NCI-H2029 treated with DMSO at 0.1 percent for 48 hours (cell line): ENCODE measurements around the gene PPP4R1.
"Not testable (repeated sequence)": the region's sequence is repeated elsewhere in the genome, so short reads cannot be mapped to it uniquely, and the experiment has no call there.

Source experiments
- DNase-seq: peaks from one replicate; lab custom pipeline; 2025; lab: John Stamatoyannopoulos, UW

The PPP4R1 gene

DNA sequence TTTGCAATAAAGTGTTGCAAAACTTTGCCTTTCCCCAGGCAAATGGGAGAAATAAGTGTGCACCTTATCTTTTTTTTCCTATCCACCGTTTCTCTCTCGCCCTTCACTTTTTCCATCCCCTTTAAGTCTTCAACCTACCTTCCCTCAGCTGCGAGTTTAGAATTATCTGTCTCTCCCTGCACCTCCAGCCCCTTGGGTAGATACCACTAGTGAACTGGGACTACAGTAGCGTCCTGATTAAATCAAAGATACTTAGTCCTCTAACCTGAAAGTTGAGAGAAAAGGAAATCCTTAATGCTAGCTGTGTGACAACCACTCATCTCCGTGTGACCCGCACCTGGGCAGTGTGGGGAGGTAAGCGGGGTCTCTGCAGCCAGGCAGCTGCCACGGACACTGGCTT lies 16.1 kb upstream of the PPP4R1 start:
- DNase-seq: no peak

DNA sequence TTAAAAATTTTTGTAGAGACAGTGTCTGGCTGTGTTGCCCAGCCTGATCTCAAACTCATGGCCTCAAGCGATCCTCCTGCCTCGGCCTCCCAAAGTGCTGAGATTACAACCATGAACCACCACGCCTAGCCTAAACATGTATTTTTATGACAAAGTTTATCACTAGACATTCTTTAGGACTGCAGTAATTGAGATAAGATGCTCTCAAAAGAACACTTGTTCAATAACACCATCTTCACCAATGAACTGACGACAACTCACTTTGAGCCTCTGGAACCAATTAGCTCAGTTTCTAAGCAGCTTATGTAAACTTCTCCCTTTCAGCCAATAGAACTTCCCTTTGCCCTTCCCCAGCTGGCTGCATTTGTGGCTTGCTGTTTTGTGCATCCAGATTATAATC lies 15.3 kb upstream of the PPP4R1 start:
- no peak for DNase-seq

DNA sequence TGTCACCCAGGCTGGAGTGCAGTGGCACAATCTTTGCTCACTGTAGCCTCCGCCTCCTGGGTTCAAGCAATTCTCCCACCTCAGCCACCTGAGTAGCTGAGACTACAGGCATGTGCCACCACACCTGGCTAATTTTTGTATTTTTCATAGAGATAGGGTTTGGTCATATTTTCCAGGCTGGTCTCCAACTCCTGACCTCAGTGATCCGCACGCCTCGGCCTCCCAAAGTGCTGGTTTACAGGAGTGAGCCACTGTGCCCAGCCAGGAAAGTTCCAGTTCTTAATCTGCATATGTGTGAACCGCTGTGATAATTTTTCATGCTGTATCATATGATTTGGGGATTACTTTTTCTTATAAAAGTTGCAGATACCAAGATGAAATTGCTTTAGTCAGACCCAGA lies 14.6 kb upstream of the PPP4R1 start:
- DNase-seq: no peak

DNA sequence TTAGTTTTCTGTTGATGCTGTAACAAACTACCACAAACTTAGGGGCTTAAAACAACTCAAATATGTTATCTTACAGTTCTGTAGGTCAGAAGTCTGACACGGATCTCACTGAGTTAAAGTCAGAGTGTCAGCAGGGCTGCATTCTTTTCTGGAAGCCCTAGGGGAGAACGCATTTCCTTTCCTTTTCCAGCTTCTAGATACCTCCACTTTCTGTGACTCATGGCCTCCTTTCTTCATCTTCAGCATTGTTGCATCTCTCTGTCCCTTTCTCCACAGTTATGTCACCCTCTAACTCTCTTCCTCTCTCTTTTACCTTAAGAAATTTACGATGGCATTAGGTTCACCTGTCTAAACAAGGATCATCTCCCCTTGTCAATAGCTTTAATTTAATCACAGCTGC lies 13.3 kb upstream of the PPP4R1 start:
- DNase-seq: no peak

DNA sequence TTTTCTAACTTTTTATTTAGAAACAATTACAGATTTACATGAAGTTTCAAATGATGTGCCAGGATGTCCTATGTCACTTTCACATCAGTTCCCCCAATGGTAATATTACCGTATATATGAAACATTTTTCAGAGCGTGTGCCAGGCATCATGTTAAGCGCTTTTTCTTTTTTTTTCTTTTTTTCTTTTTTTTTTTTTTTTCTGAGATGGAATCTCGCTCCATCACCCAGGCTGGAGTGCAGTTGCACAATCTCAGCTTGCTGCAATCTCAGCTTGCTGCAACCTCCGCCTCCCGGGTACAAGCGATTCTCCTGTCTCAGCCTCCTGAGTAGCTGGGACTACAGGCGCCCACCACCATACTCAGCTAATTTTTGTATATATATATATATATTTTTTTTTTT lies 5.6 kb upstream of the PPP4R1 start:
- no peak for DNase-seq

DNA sequence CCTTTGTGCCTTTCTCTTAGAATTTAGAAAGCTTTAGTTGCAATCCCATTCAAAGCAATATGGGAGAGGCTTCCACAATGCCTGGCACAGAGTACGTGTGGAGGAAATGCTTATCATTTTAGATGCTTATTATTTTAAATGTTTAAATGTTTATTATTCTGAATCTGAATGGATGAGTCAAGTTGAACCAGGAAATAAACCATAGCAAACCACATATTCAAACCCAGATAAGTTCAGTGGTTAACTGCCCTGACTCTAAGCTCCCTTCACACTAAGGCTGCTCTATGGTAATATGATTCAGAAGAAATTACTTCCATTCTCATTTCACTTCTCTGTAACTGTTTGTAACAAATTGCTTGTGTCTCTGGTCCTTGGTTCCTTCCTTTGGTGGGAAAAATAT lies 5.2 kb upstream of the PPP4R1 start:
- no peak for DNase-seq

DNA sequence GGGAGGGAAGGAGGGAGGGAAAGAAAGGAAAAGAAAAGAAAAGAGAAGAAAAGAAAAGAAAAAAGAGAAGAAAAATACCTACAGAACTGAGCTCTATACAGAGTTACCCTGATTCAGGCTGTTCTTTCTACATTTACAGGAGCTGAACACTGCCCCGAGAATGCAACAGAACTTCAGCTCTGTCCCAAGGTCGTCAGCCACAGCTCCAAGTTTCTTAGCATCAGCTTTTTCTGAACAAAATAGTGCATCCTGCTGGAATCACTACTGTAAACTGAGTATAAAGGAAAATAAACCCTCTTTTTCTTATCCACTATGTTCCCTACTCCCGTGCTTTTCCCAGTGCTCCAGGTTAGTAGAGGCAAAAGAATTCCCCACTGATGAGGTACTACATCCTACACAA lies 4.7 kb upstream of the PPP4R1 start:
- DNase-seq: no peak

DNA sequence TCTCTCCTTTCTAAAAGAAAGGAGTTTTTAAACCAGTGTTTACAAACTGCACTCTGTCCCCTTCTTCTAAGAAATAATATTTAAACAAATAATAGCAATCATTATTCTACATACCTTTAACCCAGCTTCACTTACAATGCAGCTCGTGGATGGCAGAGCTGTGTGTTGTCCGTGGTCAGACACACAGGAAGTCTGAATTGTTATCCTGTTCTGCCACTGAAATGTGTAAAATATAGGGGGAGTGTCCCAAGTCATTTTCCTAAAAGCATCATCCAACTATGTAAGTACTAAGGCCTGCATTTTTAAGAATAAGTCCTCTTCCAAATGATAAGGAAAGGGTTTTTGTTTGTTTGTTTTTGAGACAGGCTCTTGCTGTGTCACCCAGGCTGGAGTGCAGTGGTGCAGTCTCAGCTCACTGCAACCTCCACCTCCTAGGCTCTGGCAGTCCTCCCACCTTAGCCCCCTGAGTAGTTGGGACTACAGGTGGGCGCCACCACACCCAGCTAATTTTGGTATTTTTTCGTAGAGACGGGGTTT lies 2.7 kb upstream of the PPP4R1 start:
- no peak for DNase-seq

DNA sequence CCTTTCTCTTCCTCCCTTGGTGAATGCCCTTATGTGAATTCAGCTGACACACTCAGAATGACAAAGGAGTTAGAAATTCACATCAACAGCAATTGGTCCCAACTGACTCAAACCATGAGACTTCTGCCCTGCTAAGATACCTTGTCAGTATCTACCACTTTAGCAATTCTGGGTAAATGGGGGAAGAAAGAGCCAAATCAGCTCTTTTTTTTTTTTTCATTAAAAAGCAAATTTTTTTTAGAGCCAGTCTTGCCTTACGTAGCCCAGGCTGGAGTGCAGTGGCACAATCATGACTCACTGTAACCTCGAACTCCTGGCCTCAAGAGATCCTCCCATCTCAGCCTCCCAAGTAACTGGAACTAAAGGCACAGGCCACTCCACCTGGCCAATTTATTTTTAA lies 1.7 kb upstream of the PPP4R1 start:
- DNase-seq: no peak

DNA sequence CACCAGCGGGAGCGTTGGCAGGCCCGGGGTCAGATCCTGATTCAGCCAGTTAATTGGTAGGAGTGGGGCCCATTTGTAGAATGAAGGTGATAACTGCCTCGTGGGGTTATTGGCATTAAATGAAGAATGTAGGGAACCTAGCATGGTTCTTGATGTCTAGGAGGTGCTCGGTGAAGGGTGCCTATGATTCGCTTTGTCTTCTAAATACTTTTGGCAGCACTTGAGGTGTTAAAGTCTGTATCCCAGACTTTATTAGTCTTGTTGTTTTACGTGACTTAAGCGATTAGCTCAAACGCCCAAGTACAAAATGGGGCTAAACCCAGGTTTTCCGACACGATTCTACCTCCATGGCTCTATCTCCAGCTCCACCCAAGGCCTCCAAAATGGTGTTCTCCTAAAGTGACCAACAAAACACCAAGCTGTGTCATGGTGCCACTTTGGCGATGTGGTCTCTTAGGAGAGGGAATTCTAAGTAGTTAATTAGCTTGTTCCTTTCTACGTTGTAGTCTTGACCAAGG lies 980 bp upstream of the PPP4R1 start:
- no peak for DNase-seq

DNA sequence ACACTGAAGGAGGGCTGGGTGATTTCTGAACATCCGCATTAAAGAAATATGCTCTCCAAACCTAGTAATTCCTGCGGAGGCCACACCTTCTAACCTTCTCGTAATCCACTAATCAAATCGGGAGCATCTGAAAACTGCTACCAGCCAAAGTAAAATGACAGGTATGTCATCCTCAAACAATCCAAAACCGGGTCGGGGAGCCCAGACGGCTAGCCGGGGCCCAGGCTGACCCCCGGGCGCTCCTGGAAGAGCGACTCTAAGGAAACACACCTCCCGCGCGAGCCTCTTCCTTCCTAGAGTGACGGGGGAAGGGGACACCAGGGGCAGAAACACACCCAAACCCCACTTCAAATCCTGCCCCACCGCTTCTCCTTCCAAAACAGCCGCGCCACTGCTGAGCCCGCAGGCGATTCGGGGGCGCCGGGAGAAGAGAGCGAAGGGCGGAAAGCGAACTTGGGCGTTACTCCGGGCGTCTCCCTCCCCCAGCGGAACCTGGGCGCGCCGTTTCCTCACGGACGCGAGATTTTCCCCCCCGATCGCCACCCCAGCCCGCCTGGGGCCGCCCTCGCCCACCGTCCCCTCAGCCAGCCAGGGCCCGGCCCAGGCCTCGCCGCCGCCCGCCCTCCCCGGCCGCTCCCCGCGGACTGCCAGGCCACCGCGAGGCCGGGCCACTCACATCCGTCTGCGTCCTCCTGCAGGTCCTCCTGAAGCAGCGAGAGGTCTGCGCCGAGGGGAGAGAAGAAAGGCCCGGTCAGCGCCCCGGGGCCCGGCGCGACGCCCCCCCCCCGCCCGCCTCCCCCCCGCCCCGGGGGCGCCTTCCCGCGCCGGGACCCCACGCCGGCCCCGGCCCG lies 584 bp downstream of the PPP4R1 start:
- DNase-seq: no peak

DNA sequence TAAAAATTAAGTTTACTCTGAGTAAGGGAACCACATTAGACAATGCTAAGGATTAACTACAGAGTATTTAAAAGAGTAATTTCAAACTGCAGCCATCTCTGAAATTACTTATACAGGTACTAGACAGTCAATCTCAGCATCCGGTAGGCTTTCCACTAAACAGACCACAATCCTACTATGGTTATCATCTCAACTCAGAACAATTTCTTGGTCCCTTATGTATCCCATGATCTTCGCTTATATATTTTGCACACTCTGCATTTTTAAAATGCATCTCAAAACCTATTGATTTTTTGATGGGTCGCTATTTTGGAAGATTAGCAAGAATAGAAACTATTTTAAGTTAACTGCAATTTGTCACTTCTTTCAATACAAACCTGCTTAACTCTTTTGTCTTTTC lies 1.4 kb downstream of the PPP4R1 start:
- no peak for DNase-seq

DNA sequence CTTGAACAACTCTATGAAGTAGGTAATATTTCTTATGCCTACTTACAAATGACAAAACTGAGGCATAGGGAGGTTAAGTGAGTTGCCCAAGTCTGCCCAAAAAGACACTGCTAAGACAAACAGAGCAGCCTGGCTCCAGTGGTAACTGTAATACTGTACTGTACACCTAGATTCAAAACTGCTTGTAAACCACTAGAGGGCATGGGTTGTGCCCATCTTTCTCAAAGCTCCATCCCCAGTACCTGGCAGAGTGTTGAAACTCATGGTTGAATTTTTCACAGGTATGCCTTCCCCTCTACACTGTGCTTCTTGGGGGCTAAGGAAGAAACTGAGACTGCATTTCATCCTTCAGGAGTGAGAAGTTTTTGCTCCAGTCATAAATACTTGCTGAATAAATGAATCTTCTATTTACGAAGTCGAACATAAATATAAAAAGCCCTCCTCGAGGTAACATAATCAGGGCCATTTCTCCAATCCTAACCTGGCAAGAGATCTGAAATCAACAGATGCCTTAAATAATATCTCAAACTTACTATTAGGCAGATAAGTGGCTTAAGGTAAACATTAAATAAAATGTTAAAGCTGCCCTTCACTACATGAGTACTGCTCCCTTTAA lies 2.0 kb downstream of the PPP4R1 start:
- peak; percentile 25 for DNase-seq

DNA sequence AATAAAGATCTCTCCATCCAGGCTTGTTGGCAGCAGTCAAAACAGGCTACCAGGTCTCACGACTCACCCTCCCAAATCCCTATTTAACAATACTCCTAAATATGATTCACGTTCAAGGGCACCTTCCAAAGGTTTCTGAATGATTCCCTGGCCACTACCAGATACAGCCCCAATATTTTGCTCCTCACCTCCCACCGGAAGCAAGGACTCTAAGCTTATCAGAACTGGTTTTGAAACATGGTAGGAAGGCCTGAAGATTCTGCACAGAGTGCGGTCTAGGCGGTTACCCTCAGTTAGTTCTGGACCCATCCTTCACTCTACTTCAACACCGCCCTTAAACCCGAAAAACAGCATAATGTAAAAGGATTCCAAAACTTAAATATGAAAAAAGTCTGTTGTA lies 5.2 kb downstream of the PPP4R1 start:
- DNase-seq: no peak

DNA sequence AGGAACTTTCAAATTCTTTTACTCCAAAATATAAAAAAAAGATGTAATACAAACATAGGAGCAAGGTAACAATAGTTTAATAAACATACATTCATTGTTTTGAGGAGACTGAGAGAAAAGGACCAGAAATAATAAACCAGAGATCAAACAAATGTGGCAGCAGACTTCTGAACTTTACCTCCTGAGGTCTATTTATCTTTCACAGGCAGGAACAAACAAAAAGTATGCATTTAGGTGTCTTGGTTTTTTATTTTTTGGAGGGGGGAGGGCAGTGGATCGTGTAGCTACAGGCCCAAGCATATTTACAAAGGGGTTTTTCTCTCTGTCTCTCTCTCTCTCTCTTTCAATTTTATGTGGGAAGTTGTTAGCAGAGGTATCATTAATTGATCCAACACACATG lies 5.6 kb downstream of the PPP4R1 start:
- no peak for DNase-seq

DNA sequence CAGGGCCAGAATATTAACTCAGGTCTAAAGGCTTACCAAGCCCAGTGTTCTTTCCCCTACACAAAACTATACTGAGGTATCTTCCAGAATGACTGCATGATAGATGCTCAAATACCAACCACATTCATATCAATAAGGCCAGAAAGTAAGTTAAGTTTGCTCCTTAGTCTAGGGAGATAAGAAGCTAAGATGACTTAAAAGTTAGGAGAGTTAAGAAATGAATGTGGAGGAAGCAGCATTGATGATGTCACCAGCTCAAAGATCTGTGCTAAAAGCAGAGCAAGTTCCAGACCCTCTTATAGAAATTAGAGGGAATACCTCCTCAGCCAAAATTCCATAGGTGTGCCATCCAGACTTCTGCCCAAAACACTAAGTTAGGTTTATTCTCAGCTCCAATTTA lies 6.1 kb downstream of the PPP4R1 start:
- no peak for DNase-seq

DNA sequence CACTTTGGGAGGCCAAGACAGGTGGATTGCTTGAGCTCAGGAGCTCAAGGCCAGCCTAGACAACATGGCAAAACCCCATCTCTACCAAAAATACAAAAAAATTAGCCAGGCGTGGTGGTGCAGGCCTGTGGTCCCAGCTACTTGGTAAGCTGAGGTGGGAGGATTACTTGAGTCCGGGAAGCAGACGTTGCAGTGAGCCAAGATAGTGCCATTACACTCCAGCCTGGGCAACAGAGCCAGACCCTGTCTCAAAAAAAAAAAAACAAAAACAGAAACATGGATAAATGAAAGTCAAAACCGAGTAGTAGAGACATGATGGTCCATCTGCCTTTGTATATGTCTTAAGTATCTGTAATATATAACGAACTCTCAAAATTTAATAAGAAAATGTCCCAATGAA lies 7.2 kb downstream of the PPP4R1 start:
- not testable (repeated sequence) for DNase-seq

DNA sequence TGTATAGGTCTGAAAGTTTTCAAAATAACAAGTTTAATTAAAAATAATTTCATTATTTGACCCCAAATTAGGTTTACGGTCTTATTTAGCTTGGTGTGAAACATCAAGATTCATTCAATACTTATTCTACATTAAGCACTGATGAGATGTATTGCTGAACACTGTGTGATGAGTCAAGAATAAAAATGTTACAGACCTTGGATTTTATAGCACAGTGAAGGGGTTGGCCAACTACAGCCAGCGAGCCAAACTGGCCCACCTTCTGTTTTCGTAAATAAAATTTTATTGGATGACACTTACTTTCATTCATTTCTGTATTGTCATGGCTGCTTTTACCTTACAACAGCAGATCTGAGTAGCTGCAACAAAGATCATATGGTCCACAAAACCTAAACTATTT lies 8.3 kb downstream of the PPP4R1 start:
- no peak for DNase-seq

DNA sequence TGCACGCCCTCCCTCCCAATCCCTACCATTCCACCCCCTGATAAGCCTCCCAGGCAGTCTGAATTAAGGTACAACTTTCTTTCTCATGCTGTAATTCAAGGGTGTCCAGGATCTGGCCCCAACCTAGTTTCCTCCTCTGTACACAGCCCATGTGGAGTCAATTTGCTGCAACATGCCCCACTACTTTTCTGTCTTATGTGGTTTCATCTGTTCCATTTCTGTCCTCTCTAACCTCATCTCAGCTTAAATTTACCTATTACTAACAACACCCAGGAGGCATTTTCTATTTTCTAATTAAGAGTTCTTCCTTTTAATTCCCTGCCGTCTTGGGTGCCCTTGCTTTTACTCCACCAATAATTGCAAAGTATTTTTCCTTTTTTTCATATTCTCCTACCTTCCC lies 10.0 kb downstream of the PPP4R1 start:
- no peak for DNase-seq

DNA sequence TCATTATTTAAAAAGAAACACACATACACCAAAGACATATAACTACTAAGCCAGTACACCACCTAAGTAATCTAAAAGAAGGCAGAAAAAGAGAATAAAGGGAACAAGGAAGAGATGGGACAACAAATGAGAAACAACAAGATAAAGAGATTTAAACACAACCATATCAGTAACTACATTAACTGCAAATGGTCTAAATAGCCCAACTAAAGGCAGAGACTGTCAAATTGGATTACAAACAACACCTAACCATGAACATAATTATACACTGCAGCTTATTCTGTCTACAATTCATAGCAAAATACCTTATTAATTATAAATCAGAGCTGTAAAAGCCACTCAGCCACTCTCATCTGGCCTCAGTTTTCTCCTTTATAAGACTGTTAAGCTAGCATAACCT lies 15.0 kb downstream of the PPP4R1 start:
- DNase-seq: no peak

DNA sequence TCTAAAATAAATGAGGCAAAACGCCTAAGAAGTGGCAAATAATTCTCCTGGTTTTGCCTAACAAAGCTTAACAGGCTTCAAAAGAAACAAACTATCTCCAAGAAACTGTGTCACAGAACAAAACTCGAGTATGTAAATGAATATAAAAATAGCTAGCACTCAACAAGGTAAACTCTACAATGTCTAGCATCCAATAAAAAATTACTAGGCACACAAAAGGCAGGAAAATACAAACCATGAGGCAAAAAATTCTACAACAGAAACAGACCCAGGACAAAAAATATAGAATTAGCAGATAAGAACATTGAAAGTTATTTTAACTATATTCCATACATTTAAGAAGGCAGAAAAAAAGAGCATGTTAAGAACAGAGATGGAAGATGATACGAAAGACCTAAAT lies 16.8 kb downstream of the PPP4R1 start:
- no peak for DNase-seq

DNA sequence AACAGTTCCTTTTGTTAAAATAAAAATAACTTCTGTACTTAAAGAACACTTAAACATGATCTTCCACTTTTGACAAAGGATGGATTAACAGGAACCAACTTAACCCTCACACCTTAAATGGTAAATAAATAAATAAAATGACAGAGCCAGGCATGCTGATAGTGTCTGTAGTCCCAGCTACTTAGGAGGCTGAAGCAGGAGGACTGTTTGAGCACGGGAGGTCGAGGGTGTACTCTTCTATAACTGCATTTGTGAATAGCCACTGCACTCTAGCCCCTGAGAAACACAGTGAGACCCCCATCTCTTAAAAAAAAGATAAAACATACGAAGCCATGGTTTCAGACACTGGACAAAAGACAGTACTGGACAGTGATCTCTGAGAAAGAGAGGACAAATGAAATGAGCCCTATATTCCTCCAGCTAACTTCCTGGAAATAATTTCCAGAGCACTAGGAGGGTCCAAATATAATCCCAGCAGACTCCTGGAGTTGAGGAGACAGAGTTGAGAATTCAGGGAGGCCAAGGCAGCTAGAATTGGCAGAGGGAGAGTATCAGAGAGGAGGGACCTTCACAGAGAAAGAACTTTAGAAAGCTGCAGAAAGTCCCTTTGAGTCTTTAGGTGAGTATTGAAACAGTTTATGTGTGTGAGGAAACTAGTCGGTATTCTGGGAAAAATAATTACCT lies 17.4 kb downstream of the PPP4R1 start:
- no peak for DNase-seq

DNA sequence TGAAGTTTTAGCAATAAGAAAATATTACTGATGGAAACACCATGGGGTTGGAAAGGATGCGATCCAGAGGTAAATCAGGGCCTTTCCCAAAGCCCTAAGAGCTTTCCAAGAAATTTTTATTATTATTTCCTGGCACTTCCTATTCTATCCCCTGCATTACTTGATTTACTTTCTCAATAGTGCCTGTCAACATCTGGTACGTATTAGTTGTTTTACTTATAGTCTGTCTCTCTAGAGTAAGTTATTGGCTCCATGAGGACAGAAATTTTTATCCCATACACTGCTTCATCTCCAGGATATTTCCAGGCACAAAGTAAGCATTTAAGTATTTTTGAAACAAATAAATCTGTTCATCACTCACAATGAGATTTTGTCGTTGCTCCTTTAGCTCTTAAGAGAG lies 18.1 kb downstream of the PPP4R1 start:
- DNase-seq: no peak
